NCI-H69 (cell line): ENCODE measurements around the gene ARHGAP26.
"Not testable (repeated sequence)": the region's sequence is repeated elsewhere in the genome, so short reads cannot be mapped to it uniquely, and the experiment has no call there.

ENCODE experiments used
- DNase-seq: peaks from one replicate; lab custom pipeline; 2025; lab: John Stamatoyannopoulos, UW

ARHGAP26 gene

DNA sequence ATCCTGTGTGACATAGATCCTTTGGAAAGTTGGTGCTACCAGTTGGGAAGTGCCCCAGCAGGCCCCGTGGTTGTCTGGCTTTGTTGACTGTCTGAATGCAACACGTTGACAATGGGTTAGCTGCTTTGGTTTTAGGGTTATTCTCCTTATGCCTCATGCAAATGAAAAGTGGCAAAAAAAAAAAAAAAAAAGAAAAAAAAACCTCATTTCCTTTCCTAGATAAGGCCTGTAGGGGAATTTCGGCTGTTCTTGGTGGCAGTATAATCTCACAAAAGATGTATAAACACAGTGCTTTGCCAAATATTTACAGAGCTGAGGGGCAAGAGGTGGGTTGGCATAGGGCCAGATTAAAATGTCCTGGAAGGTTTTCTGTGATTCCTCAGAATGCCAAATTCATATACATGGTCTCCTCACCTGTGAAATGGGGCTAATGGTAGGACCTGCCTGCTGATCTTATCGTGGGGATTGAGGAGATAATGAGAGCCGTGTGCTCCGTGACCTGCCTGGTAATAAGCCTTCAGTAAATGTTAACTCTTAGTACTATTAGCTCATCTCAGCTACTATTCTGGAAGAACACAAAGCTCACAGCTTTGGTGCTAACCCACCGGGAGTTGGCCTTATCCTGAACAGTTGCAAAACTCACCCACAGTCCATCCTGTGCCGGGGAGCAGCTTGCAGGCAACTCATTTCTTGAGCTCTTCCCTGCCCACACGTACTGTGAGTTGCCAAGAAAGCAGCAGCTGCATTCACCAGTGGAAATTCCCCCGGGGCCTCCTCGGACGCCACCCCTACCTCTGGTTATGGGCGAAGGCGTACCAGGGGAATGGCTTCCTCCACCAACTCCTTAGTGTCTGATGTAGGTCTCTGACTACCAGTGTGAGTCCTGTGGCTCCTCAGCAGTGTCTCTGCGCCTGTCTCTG is 413.0 kb downstream of the ARHGAP26 start:
- DNase-seq: peak; percentile 74

GRCh38 chr5:143183989-143184388 is 413.8 kb downstream of the ARHGAP26 start:
- DNase-seq: peak; percentile 69

DNA sequence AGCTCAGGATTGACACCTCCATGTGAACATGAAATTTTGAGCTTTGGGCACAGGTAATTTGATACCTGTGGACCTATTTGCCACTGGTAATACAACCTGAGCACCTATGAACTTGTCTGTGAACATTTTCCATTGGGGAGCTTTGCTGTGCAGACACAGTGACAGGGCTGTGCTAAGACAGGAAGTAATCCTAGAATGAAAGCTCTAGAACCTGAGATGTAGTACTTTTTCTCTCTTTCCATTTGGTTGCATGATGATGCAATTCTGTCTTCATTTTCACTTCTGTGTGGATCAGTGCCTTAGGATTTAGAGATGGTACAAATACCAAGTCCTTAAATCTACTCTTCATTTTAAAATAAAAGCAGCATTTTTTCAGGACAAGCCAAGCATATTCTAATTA is 416.4 kb downstream of the ARHGAP26 start:
- peak; percentile 48 for DNase-seq

- DNase-seq: no peak
Measured at GRCh38 chr5:143187495-143187894, 417.3 kb downstream of the ARHGAP26 start.

DNA sequence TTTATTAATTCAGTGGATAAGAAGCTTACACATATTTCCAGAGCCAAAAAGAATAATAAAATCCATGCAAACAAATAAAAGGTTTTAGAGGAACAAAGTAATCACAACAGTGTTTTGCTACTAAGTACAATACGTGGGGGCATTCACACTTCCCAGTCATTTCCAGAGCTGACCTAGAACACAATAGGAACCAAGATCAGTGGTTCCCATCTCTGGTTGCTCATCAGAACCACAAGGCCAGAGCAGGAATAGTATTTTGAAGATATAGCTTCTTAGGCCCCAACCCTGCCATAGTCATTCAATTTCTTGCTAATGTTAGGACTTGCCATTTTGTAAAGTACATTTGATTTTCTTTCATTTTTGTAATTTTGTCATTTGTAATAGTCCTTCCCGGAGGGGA is 417.9 kb downstream of the ARHGAP26 start:
- DNase-seq: no peak

DNA sequence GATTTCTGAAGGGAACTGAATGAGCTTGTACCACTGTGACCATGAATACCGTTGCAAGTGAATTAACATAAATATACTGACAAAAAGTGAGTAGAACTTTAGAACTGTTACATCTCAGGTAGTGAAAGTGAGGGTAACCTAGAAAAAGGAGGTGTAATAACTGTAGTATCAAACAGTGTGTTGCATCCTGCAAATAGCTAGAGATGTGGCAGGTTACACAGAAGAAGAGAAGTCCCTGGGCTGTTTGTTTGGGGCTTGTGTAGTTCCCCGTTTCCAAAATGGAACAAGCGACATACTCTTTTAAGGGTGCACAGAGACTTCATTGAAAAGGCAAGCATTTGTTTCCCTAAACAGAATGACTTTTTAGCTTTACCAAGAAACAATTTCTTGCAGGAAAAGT is 418.5 kb downstream of the ARHGAP26 start:
- no peak for DNase-seq

- peak; percentile 58 for DNase-seq
Measured at GRCh38 chr5:143190260-143190810, 420.2 kb downstream of the ARHGAP26 start.

DNA sequence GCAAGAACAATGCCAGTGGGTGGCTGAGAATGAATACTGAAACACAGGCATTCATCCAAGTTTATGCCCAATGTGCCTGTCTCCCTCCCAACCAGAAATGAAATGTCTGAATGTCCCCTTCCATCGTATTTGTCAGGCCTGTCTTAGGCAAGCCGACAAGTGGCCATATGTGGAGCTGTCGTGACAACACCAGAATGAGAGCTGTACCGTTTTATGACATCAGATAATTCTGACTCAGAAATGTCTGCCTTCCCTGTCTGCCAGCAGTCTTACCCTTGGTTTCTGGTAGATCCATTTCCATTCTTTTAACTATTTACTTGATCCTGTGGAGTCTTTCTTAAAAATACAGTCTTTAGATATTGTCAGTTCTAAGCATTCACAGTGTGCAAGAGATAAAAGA is 421.5 kb downstream of the ARHGAP26 start:
- no peak for DNase-seq

GRCh38 chr5:143192191-143192900 is 422.2 kb downstream of the ARHGAP26 start:
- no peak for DNase-seq

- DNase-seq: no peak
Measured at GRCh38 chr5:143194206-143194605, 424.0 kb downstream of the ARHGAP26 start.

DNA sequence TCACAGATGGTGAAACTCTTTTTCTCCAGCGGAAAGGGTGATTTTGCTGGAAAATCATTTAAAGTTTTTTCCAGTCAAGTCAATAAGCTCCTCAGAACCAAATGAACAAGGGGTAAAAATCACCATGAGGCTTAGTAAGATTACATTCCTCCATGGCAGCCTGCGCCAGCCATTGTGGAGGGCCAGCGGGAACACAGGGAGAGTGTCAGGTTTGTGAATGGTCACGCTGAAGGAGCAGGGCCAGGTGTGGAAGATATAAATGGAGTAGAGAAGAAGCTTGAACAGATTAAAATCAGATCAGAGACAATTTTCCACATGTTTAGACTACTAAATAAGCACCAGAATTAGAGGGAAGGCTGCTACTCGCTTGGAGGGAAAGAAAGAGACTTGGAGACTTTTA is 424.5 kb downstream of the ARHGAP26 start:
- DNase-seq: no peak

- DNase-seq: no peak
Measured at GRCh38 chr5:143195491-143195890, 425.3 kb downstream of the ARHGAP26 start.

- DNase-seq: no peak
Measured at GRCh38 chr5:143196601-143197259, 426.6 kb downstream of the ARHGAP26 start.

DNA sequence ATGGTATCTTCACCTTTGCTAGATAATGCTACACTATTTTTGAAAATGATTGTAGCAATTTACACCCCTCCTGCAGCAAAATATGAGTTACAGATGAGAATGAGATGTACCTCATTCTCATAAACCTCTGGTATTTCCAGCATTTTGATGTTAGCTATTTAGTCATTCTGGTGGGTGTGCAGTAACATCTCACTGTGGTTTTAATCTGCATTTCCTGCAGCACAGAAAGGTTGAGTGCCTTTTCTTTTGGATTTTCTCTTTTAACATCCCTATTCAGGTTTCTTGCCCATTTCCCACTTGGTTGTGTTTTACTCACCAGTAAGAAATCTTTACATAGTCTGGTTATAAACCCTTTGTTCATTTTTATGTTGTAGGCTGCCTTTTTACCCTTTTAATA is 427.1 kb downstream of the ARHGAP26 start:
- no peak for DNase-seq

DNA sequence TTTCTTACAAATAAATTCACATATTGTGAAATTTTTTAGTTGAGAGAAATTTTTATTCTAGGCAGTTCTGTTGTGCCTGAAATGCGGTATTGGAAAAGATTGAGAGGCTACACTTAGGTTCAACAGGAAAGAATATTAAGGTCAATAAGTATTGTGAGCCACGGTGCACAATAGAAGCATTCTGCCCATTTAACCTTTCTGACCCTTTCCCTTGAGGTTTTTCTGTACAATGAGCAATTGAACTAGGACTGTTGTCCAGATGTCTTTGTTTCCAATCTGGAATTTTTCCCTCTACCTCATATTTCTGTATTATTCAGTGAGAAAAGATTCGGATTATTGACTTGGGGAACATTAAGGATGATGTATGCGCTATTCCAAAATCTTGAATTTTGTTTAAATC is 428.2 kb downstream of the ARHGAP26 start:
- no peak for DNase-seq

GRCh38 chr5:143199161-143199560 is 429.0 kb downstream of the ARHGAP26 start:
- DNase-seq: no peak

DNA sequence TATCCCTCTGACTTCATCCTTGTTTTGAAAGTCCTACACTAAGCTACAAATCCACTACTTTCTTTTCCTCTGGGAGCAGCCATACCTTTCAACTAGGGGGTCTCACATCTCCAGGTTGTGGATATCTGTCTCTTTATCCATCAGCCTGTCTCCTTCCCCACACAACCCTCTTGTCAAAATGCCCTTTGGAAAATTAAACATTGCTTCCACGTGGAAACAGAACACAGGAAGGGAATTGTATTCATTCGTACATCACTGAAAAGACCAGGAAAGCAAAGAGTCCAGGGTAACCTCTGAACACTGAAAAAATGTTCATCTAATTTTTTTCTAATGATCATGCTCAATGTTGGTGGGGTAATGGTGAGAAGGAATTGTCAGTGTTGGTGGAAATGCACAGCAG is 429.7 kb downstream of the ARHGAP26 start:
- no peak for DNase-seq

DNA sequence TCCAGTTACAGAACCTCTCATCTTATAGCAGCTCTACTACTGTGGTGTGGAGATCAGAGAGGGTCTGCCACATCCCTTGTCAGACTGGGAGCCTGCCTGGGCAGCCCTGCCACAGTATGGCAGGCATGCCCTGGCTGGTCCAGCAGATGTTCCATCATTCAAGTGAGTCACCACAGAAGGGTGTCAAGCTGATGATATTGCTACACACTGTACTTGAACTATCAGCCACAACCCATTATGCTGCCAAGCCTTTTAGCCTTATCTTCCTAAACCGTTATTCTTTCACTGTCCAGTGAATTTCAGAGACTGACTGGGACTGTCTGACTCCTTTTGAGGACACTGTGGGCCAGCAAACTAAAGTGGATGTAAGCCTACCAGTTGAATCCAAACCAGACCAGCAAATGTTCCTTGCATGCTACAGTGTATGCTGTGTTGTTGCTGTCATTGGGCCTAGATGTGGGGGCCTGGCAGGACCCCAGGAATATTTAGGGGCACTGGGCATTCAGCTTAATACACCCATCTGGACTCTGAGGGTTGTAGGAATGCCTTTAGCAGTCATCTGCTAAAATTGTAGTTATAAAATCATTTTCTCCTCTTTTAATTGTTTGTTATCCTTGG is 430.7 kb downstream of the ARHGAP26 start:
- DNase-seq: peak; percentile 66

- DNase-seq: no peak
Measured at GRCh38 chr5:143201589-143201988, 431.4 kb downstream of the ARHGAP26 start.

DNA sequence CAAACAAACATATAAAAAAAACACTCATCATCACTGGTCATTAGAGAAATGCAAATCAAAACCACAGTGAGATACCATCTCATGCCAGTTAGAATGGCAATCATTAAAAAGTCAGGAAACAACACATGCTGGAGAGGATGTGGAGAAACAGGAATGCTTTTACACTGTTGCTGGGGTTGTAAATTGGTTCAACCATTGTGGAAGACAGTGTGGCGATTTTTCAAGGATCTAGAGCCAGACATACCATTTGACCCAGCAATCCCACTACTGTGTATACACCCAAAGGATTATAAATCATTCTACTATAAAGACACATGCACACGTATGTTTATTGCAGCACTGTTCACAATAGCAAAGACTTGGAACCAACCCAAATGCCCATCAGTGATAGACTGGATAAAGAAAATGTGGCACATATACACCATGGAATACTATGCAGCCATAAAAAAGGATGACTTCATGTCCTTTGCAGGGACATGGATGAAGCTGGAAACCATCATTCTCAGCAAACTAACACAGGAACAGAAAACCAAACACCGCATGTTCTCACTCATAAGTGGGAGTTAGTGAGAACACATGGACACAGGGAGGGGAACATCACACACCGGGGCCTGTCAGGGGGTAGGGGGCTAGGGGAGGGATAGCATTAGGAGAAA is 433.3 kb downstream of the ARHGAP26 start:
- DNase-seq: not testable (repeated sequence)

DNA sequence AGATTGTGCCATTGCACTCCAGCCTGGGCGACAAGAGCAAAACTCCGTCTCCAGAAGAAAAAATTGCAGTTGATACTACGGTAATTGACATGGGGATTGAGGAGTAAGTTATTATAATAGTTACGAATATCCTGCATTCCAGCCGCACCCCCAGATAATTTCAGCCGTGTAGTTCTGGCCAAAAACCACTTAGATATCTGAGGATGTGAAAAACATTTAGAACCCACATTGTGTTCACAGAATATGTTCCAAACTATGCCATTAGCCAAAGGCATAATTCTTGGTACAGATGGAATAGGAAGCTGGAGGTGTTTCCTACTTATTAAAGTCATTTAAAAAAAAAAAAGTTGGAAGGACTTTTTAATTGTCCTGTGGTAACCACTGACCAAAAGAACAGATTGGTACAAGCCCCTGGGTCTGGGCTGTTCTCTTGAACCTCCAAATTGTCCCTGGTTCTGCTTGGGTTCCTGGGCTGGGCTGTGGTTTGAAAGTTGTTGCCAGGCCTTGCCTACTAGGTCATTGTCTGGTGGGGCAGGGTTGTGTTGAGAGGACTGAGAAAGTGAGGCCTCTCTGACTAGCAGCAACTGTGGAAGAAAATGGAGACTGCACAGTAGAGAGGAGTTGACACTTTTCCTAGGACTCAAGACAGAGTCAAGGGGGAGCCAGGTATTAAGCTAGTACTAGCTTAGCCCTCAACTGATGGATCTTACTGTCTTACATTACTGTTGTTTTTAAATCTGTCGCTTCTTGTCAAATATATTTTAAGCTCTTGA is 434.5 kb downstream of the ARHGAP26 start:
- DNase-seq: no peak
